Measurements from ENCODE around the gene HNRNPH1.

The HNRNPH1 gene

DNA sequence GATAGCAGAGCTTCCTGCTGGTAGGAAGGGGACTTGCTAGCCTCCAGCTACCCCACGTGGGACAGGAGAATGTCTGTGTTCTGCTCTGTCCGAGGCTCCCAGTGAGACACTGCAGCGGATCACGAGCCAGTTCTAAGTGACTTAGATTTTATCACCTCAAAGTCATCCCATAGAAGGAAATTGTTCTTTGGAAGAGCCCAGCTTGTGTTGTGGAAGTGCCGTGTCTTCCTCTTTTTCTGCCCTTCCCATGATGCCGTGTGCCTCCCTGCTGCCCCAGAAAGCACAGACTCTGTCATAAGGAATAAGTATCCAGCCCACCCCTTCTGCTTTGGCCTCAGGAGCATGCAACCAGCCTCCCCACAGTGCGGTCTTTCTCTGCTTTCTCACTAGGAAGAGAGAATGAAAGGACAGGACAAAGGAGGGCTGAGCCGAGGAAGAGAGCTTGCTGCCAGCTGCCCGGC is 37.5 kb downstream of the HNRNPH1 start:
- no peaks in the 10 kb centered on the region for H3F3A ChIP-seq (ENCODE audit: control insufficient read depth, insufficient read depth)
- H3K27ac ChIP-seq (ENCODE audit: low read depth, low read length), result no peak overlapping the region
- H3K4me3 ChIP-seq (ENCODE audit: low read length), result no peak overlapping the region
- TF ChIP-seq, protein P1, sequence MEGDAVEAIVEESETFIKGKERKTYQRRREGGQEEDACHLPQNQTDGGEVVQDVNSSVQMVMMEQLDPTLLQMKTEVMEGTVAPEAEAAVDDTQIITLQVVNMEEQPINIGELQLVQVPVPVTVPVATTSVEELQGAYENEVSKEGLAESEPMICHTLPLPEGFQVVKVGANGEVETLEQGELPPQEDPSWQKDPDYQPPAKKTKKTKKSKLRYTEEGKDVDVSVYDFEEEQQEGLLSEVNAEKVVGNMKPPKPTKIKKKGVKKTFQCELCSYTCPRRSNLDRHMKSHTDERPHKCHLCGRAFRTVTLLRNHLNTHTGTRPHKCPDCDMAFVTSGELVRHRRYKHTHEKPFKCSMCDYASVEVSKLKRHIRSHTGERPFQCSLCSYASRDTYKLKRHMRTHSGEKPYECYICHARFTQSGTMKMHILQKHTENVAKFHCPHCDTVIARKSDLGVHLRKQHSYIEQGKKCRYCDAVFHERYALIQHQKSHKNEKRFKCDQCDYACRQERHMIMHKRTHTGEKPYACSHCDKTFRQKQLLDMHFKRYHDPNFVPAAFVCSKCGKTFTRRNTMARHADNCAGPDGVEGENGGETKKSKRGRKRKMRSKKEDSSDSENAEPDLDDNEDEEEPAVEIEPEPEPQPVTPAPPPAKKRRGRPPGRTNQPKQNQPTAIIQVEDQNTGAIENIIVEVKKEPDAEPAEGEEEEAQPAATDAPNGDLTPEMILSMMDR (IDR thresholded peaks at IDR 0.05; ENCODE audit: low read depth, low read length, poor library complexity, severe bottlenecking), result no peak
- no peak for TF ChIP-seq EZH2phosphoT487 (IDR thresholded peaks at IDR 0.05; ENCODE audit: borderline replicate concordance, low read length)
- H3K36me3 ChIP-seq (ENCODE audit: control insufficient read depth, low read length), result peaks cover 41% of the 10 kb centered on the region
- H3K27me3 ChIP-seq (ENCODE audit: control insufficient read depth, low read length), result no peaks in the 10 kb centered on the region
- H3K4me1 ChIP-seq (ENCODE audit: control insufficient read depth, low read length), result no peaks in the 10 kb centered on the region
- H3K9me2 ChIP-seq (replicated peaks; ENCODE audit: control insufficient read depth, low read length), result no peaks in the 10 kb centered on the region
- no peaks in the 10 kb centered on the region for H3K9me3 ChIP-seq (ENCODE audit: control insufficient read depth, insufficient read depth, low read length)
- no peaks in the 10 kb centered on the region for H3K79me2 ChIP-seq (ENCODE audit: control insufficient read depth, low read length)
- H3K4me2 ChIP-seq (ENCODE audit: low read length), result no peak overlapping the region
- no peaks in the 10 kb centered on the region for H4K20me1 ChIP-seq (ENCODE audit: control insufficient read depth, insufficient read depth, low read depth, low read length)

DNA sequence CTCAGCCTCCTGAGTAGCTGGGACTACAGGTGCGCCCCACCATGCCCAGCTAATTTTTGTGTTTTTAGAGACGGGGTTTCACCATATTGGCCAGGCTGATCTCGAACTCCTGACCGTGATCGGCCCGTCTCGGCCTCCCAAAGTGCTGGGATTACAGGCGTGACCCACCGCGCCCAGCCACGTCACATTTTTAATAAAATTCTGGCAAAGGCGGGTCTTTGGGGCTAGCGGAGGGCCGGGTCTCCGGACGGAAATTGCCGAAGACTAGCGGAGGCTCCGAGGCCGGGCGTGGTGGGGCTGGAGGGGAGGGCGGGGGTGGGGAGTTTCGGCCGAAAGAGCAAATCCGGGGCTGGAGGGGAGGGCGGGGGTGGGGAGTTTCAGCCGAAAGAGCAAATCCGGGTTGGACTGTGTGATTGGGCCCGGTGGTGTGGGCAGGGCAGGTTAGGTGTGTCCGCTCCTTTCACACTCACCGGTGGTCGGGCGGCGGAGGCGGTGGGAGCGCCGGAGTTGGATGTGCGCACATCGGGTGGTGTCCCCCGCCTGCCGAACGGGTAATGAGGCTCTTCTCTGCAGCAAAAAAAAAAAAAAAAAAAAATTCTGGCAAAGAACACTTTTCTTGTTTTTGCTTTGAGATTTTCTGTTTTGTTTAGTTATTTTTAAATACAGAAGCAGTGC is 46.0 kb downstream of the HNRNPH1 start:
- Histone ChIP-seq H4K20me1 (ENCODE audit: control insufficient read depth, insufficient read depth, low read depth, low read length) (no peaks in the 10 kb centered on the region), H3K9me2 (replicated peaks; ENCODE audit: control insufficient read depth, low read length) (no peaks in the 10 kb centered on the region), H3K4me2 (ENCODE audit: low read length) (no peak overlapping the region), H3K79me2 (ENCODE audit: control insufficient read depth, low read length) (no peaks in the 10 kb centered on the region), H3K36me3 (ENCODE audit: control insufficient read depth, low read length) (peaks cover 33% of the 10 kb centered on the region), H3K27me3 (ENCODE audit: control insufficient read depth, low read length) (no peaks in the 10 kb centered on the region), H3F3A (ENCODE audit: control insufficient read depth, insufficient read depth) (no peaks in the 10 kb centered on the region), H3K4me1 (ENCODE audit: control insufficient read depth, low read length) (no peaks in the 10 kb centered on the region), H3K27ac (ENCODE audit: low read depth, low read length) (no peak overlapping the region), H3K4me3 (ENCODE audit: low read length) (no peak overlapping the region), H3K9me3 (ENCODE audit: control insufficient read depth, insufficient read depth, low read length) (no peaks in the 10 kb centered on the region)
- TF ChIP-seq EZH2phosphoT487 (IDR thresholded peaks at IDR 0.05; ENCODE audit: borderline replicate concordance, low read length), result no peak
- TF ChIP-seq, protein P1 (IDR thresholded peaks at IDR 0.05; ENCODE audit: low read depth, low read length, poor library complexity, severe bottlenecking), result no peak

DNA sequence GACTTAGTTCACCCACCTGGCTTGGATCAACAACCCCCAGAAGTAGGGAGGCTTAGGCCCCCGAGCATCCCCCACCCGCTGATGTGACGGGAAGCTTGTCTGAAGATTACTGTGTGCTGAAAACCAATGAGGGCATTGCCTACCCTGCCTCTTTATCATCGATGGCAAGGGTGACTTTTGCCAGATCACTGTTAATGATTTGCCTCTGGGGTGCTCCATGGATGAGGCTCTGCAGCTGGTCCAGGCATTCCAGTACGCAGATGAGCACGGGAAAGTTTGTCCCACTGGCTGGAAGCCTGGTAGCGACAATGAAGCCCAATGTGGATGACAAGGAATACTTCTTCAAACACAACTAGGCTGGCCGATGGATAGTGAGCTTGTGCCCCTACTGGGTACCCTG is 51.1 kb downstream of the HNRNPH1 start:
- Histone ChIP-seq H3K4me2 (ENCODE audit: low read length) (no peak overlapping the region), H3K9me3 (ENCODE audit: control insufficient read depth, insufficient read depth, low read length) (no peaks in the 10 kb centered on the region), H3K27ac (ENCODE audit: low read depth, low read length) (no peak overlapping the region), H3K4me1 (ENCODE audit: control insufficient read depth, low read length) (no peaks in the 10 kb centered on the region), H3K4me3 (ENCODE audit: low read length) (no peak overlapping the region), H3F3A (ENCODE audit: control insufficient read depth, insufficient read depth) (no peaks in the 10 kb centered on the region), H3K9me2 (replicated peaks; ENCODE audit: control insufficient read depth, low read length) (no peaks in the 10 kb centered on the region), H3K27me3 (ENCODE audit: control insufficient read depth, low read length) (no peaks in the 10 kb centered on the region), H3K36me3 (ENCODE audit: control insufficient read depth, low read length) (peaks cover 58% of the 10 kb centered on the region), H4K20me1 (ENCODE audit: control insufficient read depth, insufficient read depth, low read depth, low read length) (no peaks in the 10 kb centered on the region), H3K79me2 (ENCODE audit: control insufficient read depth, low read length) (no peaks in the 10 kb centered on the region)
- no peak for TF ChIP-seq EZH2phosphoT487 (IDR thresholded peaks at IDR 0.05; ENCODE audit: borderline replicate concordance, low read length)
- TF ChIP-seq, protein P1 (IDR thresholded peaks at IDR 0.05; ENCODE audit: low read depth, low read length, poor library complexity, severe bottlenecking), result no peak
